Activated CD4-positive, alpha-beta T cell treated with anti-CD3 and anti-CD28 coated beads, Interleukin-2, Interleukin-4, amounts not matched to agents 100 ng/mL and 50 ng/mL, durations not matched to agents 16 hours and 8 hours (primary cell): ENCODE results near the gene PGLYRP4.
"Not testable (repeated sequence)": the region's sequence is repeated elsewhere in the genome, so short reads cannot be mapped to it uniquely, and the experiment has no call there.

Source experiments
- DNase-seq: peaks from one replicate; pipeline ENCODE4 v3.0.0-alpha.2; 2020; ENCODE audit warnings: low spot score

PGLYRP4 gene

DNA sequence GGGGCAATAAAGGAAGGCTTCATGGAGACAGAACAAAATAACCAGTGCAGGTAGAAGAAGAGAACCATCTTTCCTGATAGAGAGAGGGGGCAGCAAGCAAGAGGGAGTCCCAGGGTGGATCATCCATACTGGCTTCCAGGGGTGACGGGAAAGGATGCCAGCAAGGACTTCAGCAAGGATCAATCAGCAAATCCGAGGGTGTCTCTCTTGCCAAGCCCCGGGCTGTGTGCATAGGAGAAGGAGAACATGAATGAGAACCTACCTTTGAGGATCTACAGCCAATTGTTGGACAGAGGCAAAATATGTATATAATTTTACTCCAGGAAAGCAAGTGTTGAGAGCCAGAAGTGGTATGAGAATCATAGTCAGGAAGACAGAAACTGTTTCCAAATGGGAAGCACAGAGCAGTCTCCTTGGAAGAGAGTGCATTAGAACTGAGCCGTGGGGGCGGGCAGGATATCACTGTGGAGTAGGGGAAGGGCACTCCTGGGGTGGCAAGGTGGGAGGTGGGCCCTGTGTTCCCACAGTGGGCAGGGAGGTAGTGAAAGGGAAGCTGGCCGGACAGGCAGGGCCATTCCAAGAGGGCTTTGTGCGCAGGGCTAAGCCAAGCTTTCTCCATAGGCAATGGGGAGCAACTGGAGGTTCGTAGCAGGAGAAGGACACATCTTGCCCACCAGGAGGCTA is 7.9 kb upstream of the PGLYRP4 start:
- no peak for DNase-seq

DNA sequence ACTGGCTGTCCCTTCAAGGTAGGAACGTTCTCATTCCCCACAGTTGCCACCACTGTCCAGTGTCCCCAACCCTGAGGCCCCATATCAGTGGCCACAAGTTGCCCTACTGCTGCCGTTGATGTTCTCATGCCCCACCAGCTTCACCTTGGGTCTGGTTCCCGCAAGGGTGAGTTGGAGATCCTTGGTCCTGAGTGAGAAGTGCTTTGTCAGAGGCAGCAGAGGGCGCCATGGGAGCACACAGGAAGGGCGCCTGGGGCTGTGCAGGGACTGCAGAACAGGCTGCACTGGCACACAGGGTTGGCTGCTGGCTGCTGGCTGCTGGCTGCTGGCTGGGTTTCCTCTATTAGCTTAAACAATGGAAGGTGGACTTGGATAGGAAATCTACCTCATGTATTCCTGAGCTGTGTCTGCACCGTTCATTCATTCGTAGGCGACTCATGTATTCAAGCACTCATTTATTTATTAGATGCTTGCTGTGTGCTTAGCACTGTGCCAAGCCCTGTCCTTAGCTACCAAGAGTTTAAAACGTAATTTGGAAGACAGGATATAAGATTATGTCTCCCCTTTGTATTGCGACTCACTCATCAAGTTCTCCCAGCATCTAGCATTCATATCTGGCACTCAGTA is 6.9 kb upstream of the PGLYRP4 start:
- DNase-seq = peak; percentile 54

DNA sequence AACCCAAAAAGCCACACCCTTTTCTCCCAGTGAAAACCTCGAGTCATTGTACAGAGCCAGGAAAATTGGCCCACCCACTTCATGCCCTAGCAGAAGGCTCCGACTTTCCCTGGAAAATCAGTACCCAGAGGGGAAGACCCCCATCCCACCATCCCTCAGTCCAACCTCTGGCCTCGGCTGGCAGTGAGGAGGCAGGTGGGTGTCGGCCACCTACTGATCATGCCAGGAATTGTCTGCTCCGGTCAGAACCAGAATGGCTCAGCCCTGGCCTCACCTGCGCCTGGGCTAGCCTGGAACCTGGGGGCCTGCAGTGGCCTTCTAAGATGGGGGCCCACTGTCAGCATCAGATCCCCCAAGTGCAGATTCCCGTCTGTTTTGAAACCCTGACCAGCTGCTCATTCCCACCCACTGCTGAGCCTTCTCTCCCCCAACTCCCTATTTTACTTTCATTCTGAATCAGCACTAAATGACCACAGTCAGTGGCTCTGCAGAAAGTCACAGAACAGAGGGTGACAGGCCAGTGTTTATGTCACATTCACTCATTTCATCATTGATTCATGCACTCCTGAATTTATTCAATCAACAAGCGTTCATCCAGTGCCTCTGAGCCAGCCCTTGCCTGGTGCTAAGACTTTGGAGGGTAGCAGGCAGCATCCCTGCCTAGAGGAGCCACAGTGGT is 6.0 kb upstream of the PGLYRP4 start:
- no peak for DNase-seq

DNA sequence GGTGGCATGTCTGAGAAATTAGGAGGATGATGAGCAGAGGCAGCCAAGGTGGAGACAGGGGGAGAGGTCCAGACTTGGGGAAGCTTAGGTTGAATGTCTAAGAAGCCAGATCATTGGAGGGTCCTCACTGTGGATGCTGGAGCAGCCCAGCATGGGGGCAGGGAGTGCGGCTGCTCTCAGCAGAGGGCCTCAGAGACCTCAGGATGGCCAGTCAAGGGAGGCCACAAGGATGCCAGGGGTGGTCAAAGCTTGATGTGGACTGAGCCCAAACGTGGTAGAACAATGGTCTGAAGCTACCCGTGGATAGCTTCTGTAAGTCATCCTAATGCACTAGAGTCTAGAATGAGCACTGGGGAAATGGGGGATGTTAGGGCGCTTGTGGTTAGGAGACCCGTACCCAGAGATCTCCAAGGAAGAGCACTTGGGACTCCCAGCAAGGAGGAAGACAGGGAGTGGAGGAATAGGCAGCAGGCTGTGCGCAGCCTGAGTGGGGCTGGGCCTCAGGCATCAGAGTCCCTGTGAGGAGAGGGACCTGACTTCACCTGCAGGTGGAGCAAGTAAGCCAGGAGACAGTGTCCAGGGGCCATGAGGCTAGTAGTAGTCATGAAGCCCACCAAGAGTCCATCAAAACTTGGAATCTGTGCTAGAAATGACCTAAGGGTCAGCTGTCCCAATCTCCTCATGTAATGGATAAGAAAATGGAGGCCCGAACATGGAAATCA is 4.7 kb upstream of the PGLYRP4 start:
- no peak for DNase-seq

DNA sequence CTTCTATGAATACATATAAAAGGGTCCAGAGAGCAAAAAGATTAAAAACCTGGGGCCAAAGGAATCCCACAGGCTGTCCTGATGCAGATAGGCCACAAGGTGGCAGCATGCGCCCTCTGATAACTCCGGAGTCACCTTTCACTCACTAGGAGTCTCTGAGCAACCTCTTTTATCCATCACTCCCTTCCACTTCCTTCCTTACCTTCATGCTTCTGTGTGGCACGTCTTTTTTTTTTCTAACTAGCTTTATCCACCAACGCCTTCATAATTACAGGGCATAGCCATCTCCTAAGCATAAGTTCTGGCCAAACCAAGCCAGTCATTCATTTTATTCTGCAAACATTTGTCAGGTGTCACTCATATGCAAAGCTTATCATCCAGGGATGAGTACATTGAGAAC is 3.9 kb upstream of the PGLYRP4 start:
- DNase-seq = peak; percentile 64

GRCh38 chr1:153350321-153350957 is 1.8 kb upstream of the PGLYRP4 start:
- no peak for DNase-seq

- no peak for DNase-seq
Measured at GRCh38 chr1:153349363-153350320, 1.0 kb upstream of the PGLYRP4 start.

DNA sequence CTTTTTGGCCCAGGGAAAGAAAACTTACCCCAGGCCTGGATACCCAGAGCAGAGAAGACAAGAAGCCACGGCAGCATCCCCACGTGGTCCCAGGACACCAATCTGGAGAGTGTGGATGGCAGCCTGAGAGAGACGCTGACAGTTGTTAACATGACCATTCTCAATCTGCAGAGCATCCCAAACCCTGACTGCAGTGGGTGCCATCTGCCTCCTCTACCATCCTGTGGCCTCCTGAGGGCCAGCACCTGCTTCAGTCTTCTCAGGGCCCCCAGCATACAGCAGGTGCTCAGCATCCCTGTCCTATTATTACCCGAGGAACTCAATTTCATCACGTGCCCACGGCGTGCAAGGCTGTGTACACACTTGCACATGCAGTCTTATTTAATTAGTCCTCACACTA is 785 bp downstream of the PGLYRP4 start:
- DNase-seq = no peak

DNA sequence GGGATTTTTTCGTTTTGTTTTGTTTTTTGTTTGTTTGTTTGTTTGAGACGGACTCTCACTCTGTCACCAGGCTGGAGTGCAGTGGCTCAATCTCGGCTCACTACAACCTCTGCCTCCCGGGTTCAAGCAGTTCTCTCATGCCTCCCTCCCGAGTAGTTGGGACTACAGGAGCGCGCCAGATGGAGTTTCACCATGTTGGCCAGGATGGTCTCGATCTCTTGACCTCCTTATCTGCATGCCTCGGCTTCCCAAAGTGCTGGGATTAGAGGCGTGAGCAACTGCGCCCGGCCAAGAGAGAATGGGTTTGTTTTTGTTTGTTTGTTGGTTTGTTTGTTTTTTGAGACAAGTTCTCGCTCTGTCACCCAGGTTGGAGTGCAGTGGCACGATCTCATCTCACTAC is 1.6 kb downstream of the PGLYRP4 start:
- not testable (repeated sequence) for DNase-seq

DNA sequence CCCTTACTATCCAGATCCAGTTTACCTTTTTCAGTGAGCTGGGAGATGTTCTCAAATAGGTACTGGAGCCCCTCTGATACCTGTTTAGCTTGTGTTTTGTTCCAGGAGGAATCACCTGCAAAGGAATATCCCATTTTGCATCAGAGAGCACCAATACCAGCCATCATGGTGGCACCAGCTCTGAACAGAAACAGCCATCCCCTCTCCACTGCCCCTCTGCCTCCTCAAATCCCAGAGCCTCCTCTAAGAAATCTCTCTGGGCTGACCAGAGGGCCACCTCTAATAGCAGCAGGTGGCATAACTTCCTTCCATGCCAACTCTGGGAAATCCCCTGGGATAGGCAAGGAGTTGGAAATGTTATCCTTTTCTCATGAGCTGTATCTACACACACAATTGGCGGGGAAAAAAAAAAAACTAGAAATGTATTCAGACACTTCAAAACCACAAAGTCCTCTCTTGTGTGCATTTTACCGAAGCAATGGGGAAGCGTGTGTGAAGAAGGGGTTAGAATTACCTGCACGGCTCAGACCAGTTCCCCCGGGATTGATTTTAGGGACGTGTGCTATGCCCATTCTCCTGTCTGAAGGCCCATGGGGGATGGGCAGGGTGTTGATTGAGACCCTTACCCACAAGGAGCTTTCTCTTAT is 2.4 kb downstream of the PGLYRP4 start:
- no peak for DNase-seq

GRCh38 chr1:153345187-153346076 is 3.2 kb downstream of the PGLYRP4 start:
- no peak for DNase-seq

DNA sequence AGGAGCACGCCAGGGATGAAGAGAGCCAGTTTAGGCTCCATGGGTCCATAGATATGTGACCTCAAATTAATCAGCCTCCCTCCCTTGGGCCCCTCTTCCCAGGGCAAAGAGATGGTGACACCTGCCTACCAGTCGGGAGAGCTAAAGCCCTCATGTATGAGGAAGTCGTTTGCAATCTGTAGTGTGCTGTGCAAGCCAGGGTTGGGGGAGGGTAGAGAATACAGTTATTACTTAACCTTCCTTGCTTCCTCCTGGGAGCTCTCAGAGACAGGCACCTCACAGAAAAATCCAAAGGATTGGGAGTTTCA is 4.0 kb downstream of the PGLYRP4 start:
- no peak for DNase-seq

- DNase-seq = no peak
Measured at GRCh38 chr1:153343811-153344717, 4.6 kb downstream of the PGLYRP4 start.

DNA sequence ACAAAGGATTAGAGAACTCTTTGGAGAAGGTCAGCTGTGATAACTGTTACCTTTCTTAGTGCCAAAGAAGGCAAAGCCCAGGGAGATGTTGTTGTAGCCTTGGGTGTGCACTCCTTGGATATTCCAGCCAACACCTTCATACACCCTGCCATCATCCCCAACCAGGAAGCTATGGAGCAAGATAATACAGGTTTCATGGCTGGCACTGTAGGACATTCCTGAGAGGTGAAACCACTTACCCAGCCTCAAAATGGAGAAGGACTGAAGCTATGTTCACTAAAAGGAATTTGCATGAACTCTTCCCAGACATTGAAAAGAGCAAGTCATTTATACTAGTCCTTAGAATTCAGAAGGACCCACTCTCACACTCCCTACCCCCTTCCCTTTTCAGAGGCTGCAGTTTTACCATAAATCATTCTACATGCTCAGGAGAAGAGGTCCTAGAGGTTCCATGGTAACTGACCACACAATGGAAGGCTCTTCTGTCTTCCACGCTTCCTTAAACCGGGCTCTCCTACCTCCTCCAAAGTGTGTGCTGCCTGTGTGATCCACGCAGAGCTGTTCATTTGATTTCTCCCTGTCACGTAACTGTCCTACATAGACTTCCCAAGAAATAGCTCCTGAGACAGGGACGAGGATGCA is 5.5 kb downstream of the PGLYRP4 start:
- DNase-seq = no peak

DNA sequence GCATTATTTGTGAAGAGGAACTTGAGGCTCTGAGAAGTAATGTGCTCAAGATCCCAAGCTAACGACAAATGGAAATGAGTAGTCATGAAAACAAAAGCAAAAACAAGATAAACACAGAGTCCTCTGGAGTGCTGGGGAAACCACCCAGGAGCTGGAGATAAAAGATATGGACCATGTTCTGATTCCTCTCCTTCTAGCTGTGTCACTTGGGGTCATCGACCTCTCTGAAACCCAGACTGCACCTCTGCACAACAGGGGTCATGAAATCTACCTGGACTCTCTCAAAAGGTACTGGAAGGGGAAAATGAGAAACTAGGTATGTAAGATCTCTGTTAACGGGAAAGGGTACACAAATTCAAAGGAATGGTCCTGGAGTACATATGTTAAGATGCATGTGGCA is 6.5 kb downstream of the PGLYRP4 start:
- DNase-seq = no peak

GRCh38 chr1:153341431-153341934 is 7.2 kb downstream of the PGLYRP4 start:
- DNase-seq = no peak

GRCh38 chr1:153340356-153340755 is 8.3 kb downstream of the PGLYRP4 start:
- DNase-seq = no peak

- no peak for DNase-seq
Measured at GRCh38 chr1:153339802-153340201, 8.8 kb downstream of the PGLYRP4 start.
